ENCODE data around the gene DGKA. TPM values are rescaled to one million over a fixed set of nuclear protein-coding genes. Genes with fewer than 3 reads are reported as not detected.
A peak's percentile ranks its signal among the peaks of the same experiment; 100 is the strongest.

Gene DGKA
- total and polyA plus RNA-seq, 2 of the 13 experiments (the other 11 are each of a cell fraction or from before 2014, with no cell fraction given) = 2.4 to 5.4 TPM

DNA sequence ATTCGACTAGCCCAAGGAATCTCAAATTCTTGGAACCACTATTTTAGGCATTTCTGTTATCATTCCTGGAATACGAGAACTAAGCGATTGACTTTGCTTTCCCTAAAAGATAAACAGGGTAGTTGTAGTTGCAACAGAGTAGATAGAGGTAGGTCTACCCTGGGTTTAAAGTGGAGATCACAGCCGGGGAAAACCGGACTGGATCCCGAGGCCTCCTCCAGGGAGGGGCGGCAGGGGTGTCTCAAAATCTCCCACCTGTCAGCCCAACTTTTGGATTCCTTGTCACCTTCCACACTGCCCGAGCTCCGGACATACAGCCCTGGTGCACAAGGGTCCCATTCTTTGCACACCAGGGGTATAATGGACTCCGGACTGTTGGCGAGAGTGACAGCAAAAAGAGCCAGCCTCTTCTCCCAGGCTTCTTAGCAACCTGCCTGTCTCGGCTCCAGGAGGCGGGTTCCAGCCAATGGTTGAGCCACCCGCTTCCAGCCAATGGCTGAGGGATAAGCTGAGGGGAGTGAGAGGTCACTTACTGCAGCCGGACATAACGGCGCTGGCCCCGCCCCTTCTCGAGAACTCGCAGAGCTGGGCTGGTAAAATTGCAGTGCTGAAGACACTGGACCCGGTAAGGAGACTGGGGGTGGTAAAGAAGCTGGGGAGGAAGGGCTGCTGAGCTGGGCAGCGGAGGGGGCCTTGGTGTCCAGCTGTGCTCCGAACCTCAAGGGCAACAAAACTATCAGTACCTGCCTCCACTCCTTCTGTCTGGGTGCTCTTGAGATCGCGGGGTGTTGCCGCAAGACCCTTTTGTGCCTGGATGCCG, 66.0 kb downstream of the DGKA start, which contains the start of gene SUOX (continued):
- peak; percentile 76 for TF ChIP-seq GATAD1 (CRISPR knock-in tag; IDR thresholded peaks at IDR 0.05)
- no peak for TF ChIP-seq IRF2 (CRISPR knock-in tag; IDR thresholded peaks at IDR 0.05)
- peak; percentile 49; the same call in 1 of the 2 replicates for TF ChIP-seq PHF21A (CRISPR knock-in tag; IDR thresholded peaks at IDR 0.05)
- peak; percentile 83; the same call in 1 of the 2 replicates for TF ChIP-seq SIN3A (IDR thresholded peaks at IDR 0.05; ENCODE audit: borderline replicate concordance, low read depth, low read length)
- TF ChIP-seq RELA (CRISPR knock-in tag; IDR thresholded peaks at IDR 0.05) = peak; percentile 51; the same call in 1 of the 2 replicates
- no peak for TF ChIP-seq ZBTB7A (CRISPR knock-in tag; IDR thresholded peaks at IDR 0.05)
- TF ChIP-seq ZKSCAN1 (IDR thresholded peaks at IDR 0.05; ENCODE audit: low read length) = no peak
- TF ChIP-seq ZNF333 (CRISPR knock-in tag; IDR thresholded peaks at IDR 0.05; ENCODE audit: borderline replicate concordance) = no peak
- 0 out of 2 replicates have a peak, but pooled peaks have one; percentile 27 for TF ChIP-seq ZNF12 (CRISPR knock-in tag; IDR thresholded peaks at IDR 0.05)
- TF ChIP-seq MLXIP (CRISPR knock-in tag; IDR thresholded peaks at IDR 0.05; ENCODE audit: borderline replicate concordance) = 0 out of 2 replicates have a peak, but pooled peaks have one; percentile 61
- TF ChIP-seq ZBTB20 (CRISPR knock-in tag; IDR thresholded peaks at IDR 0.05; ENCODE audit: borderline replicate concordance, low read depth) = no peak; the same call in 1 of the 2 replicates
- peak; percentile 48; the same call in 1 of the 2 replicates for TF ChIP-seq MEF2D (CRISPR knock-in tag; IDR thresholded peaks at IDR 0.05)
- peak; percentile 53 for TF ChIP-seq PHF5A (CRISPR knock-in tag; IDR thresholded peaks at IDR 0.05; ENCODE audit: low read depth, unreplicated experiment)
- 0 out of 2 replicates have a peak, but pooled peaks have one; percentile 63 for TF ChIP-seq CHCHD3 (CRISPR knock-in tag; IDR thresholded peaks at IDR 0.05)
- TF ChIP-seq ARNTL (CRISPR knock-in tag; IDR thresholded peaks at IDR 0.05) = no peak; the same call in 1 of the 2 replicates
- no peak for TF ChIP-seq PCBP2 (optimal IDR thresholded peaks at IDR 0.05; ENCODE audit: low read depth, low read length, poor library complexity, severe bottlenecking)
- TF ChIP-seq, protein P1, sequence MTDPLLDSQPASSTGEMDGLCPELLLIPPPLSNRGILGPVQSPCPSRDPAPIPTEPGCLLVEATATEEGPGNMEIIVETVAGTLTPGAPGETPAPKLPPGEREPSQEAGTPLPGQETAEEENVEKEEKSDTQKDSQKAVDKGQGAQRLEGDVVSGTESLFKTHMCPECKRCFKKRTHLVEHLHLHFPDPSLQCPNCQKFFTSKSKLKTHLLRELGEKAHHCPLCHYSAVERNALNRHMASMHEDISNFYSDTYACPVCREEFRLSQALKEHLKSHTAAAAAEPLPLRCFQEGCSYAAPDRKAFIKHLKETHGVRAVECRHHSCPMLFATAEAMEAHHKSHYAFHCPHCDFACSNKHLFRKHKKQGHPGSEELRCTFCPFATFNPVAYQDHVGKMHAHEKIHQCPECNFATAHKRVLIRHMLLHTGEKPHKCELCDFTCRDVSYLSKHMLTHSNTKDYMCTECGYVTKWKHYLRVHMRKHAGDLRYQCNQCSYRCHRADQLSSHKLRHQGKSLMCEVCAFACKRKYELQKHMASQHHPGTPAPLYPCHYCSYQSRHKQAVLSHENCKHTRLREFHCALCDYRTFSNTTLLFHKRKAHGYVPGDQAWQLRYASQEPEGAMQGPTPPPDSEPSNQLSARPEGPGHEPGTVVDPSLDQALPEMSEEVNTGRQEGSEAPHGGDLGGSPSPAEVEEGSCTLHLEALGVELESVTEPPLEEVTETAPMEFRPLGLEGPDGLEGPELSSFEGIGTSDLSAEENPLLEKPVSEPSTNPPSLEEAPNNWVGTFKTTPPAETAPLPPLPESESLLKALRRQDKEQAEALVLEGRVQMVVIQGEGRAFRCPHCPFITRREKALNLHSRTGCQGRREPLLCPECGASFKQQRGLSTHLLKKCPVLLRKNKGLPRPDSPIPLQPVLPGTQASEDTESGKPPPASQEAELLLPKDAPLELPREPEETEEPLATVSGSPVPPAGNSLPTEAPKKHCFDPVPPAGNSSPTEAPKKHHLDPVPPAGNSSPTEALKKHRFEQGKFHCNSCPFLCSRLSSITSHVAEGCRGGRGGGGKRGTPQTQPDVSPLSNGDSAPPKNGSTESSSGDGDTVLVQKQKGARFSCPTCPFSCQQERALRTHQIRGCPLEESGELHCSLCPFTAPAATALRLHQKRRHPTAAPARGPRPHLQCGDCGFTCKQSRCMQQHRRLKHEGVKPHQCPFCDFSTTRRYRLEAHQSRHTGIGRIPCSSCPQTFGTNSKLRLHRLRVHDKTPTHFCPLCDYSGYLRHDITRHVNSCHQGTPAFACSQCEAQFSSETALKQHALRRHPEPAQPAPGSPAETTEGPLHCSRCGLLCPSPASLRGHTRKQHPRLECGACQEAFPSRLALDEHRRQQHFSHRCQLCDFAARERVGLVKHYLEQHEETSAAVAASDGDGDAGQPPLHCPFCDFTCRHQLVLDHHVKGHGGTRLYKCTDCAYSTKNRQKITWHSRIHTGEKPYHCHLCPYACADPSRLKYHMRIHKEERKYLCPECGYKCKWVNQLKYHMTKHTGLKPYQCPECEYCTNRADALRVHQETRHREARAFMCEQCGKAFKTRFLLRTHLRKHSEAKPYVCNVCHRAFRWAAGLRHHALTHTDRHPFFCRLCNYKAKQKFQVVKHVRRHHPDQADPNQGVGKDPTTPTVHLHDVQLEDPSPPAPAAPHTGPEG (CRISPR knock-in tag; IDR thresholded peaks at IDR 0.05) = 0 out of 2 replicates have a peak, but pooled peaks have one; percentile 53
- peak; percentile 50; the same call in 1 of the 2 replicates for TF ChIP-seq YEATS4 (CRISPR knock-in tag; IDR thresholded peaks at IDR 0.05; ENCODE audit: borderline replicate concordance)
- TF ChIP-seq ZNF275 (CRISPR knock-in tag; IDR thresholded peaks at IDR 0.05; ENCODE audit: borderline replicate concordance) = 0 out of 2 replicates have a peak, but pooled peaks have one; percentile 72
